ENCODE data around the gene SLC5A1.

The SLC5A1 gene

DNA sequence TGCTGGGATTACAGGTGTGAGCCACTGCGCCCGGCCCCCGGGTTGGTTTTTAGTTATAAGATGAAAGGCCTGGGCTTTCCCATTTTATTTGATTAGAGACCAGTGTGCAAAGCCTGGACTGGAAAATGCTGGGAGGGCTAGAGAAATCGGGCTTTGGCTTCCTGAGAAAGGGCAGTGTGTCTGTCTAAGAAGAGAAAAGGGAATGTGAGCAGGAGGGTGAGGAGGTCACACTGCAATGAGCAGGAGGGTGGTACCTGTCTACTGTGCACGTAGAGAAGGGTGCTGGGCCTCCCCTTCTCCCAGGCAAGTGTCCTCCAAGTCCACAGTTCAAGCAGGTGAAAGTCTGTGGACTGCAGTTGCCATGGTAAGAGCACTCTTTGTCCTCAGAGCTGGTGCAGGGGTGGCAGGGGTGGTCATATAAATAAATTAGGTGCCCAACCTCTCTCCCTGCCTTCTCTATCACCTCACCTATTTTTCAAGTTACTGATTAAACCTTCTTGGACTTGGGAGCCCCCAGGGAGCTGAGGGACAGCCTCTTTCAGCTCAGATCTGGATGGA is 30.8 kb downstream of the SLC5A1 start:
- TF ChIP-seq ZNF8 (CRISPR knock-in tag; IDR thresholded peaks at IDR 0.05) (no peak), ZC3H10 (CRISPR knock-in tag; IDR thresholded peaks at IDR 0.05) (no peak), ZFP3 (CRISPR knock-in tag; IDR thresholded peaks at IDR 0.05) (no peak)
- TF ChIP-seq, protein P1, sequence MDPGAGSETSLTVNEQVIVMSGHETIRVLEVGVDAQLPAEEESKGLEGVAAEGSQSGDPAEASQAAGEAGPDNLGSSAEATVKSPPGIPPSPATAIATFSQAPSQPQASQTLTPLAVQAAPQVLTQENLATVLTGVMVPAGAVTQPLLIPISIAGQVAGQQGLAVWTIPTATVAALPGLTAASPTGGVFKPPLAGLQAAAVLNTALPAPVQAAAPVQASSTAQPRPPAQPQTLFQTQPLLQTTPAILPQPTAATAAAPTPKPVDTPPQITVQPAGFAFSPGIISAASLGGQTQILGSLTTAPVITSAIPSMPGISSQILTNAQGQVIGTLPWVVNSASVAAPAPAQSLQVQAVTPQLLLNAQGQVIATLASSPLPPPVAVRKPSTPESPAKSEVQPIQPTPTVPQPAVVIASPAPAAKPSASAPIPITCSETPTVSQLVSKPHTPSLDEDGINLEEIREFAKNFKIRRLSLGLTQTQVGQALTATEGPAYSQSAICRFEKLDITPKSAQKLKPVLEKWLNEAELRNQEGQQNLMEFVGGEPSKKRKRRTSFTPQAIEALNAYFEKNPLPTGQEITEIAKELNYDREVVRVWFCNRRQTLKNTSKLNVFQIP (CRISPR knock-in tag; IDR thresholded peaks at IDR 0.05; ENCODE audit: borderline replicate concordance, low read depth) = no peak
- no peak for ATAC-seq

GRCh38 chr22:32075997-32076760 is 33.1 kb downstream of the SLC5A1 start:
- no peak for TF ChIP-seq RARB (CRISPR knock-in tag; IDR thresholded peaks at IDR 0.05)
- ATAC-seq = no peak

GRCh38 chr22:32076761-32077084 is 33.7 kb downstream of the SLC5A1 start:
- ATAC-seq = no peak
- no peak for TF ChIP-seq ESRRG (CRISPR knock-in tag; IDR thresholded peaks at IDR 0.05)
- TF ChIP-seq RARB (CRISPR knock-in tag; IDR thresholded peaks at IDR 0.05) = no peak
- no peak for TF ChIP-seq PPARA (CRISPR knock-in tag; IDR thresholded peaks at IDR 0.05; ENCODE audit: borderline replicate concordance)
- TF ChIP-seq OSR1 (CRISPR knock-in tag; IDR thresholded peaks at IDR 0.05) = no peak
- no peak for TF ChIP-seq ZNF70 (CRISPR knock-in tag; IDR thresholded peaks at IDR 0.05)
- TF ChIP-seq ZFP30 (CRISPR knock-in tag; IDR thresholded peaks at IDR 0.05) = no peak
- no peak for TF ChIP-seq TCF4 (CRISPR knock-in tag; IDR thresholded peaks at IDR 0.05; ENCODE audit: borderline replicate concordance)
- no peak for TF ChIP-seq ISL1 (CRISPR knock-in tag; IDR thresholded peaks at IDR 0.05)
- TF ChIP-seq CSDC2 (CRISPR knock-in tag; IDR thresholded peaks at IDR 0.05) = no peak
- no peak for TF ChIP-seq ZFP3 (CRISPR knock-in tag; IDR thresholded peaks at IDR 0.05)

DNA sequence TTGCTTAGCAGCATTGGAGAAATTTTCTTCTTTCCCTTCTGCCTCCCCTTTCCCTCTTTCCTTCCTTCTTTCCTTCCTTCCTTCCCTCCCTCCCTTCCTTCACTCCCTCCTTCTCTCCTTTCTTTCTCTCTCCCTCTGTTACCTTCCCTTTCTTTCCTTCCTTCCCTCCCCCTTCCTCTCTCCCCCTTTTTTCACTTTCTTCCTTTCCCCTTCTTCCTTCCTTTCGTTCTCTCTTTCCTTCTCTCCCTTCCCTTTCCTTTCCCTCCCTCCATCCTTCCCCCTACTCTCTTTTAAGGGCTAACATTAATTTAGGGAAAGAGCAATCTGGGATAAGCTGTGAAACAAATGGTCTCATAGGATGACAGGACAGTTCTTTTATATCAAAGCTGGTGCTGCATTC is 34.1 kb downstream of the SLC5A1 start:
- TF ChIP-seq ISL1 (CRISPR knock-in tag; IDR thresholded peaks at IDR 0.05) (no peak), TCF4 (CRISPR knock-in tag; IDR thresholded peaks at IDR 0.05; ENCODE audit: borderline replicate concordance) (no peak), PATZ1 (CRISPR knock-in tag; IDR thresholded peaks at IDR 0.05; ENCODE audit: borderline replicate concordance) (no peak), ZFP3 (CRISPR knock-in tag; IDR thresholded peaks at IDR 0.05) (no peak), SNAI2 (CRISPR knock-in tag; IDR thresholded peaks at IDR 0.05) (no peak), TOX (CRISPR knock-in tag; IDR thresholded peaks at IDR 0.05; ENCODE audit: borderline replicate concordance) (no peak), ESRRG (CRISPR knock-in tag; IDR thresholded peaks at IDR 0.05) (no peak), RARB (CRISPR knock-in tag; IDR thresholded peaks at IDR 0.05) (no peak), BACH2 (CRISPR knock-in tag; IDR thresholded peaks at IDR 0.05; ENCODE audit: borderline replicate concordance) (no peak), GLIS3 (CRISPR knock-in tag; IDR thresholded peaks at IDR 0.05) (no peak), CSDC2 (CRISPR knock-in tag; IDR thresholded peaks at IDR 0.05) (no peak), PPARA (CRISPR knock-in tag; IDR thresholded peaks at IDR 0.05; ENCODE audit: borderline replicate concordance) (no peak), ZFP30 (CRISPR knock-in tag; IDR thresholded peaks at IDR 0.05) (no peak), CREB5 (CRISPR knock-in tag; IDR thresholded peaks at IDR 0.05; ENCODE audit: low read depth) (no peak), ZNF8 (CRISPR knock-in tag; IDR thresholded peaks at IDR 0.05) (no peak)
- TF ChIP-seq, protein P1 (CRISPR knock-in tag; IDR thresholded peaks at IDR 0.05; ENCODE audit: borderline replicate concordance, low read depth) = no peak
- TF ChIP-seq, protein P2, sequence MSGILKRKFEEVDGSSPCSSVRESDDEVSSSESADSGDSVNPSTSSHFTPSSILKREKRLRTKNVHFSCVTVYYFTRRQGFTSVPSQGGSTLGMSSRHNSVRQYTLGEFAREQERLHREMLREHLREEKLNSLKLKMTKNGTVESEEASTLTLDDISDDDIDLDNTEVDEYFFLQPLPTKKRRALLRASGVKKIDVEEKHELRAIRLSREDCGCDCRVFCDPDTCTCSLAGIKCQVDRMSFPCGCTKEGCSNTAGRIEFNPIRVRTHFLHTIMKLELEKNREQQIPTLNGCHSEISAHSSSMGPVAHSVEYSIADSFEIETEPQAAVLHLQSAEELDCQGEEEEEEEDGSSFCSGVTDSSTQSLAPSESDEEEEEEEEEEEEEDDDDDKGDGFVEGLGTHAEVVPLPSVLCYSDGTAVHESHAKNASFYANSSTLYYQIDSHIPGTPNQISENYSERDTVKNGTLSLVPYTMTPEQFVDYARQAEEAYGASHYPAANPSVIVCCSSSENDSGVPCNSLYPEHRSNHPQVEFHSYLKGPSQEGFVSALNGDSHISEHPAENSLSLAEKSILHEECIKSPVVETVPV (CRISPR knock-in tag; IDR thresholded peaks at IDR 0.05) = no peak
- ATAC-seq = no peak
